ENCODE data around the gene PIK3R3.

GRCh38 chr1:46131093-46131492 lies 1.3 kb downstream of the PIK3R3 start:
- TF ChIP-seq CTCF (IDR thresholded peaks at IDR 0.05) (no peak), POLR2A (IDR thresholded peaks at IDR 0.05) (no peak)
